ENCODE results near the gene CLMP. TPM values are rescaled to one million over a fixed set of nuclear protein-coding genes. Genes with fewer than 3 reads are reported as not detected.

The CLMP gene
- polyA plus RNA-seq, 2 of the 4 experiments (the other 2 are of a cell fraction), result 15.7 to 17.1 TPM

- peak overlapping the region; percentile 70 to 91; a peak in 4 of 6 replicates for H3K27ac ChIP-seq
- H3K4me1 ChIP-seq, result peaks cover 37% of the 10 kb centered on the region
- 83% methylated on average over 4 of the region's 4 CpGs for WGBS (ENCODE audit: missing lambda C conversion rate)
- TF ChIP-seq CBX2 (IDR thresholded peaks at IDR 0.05; ENCODE audit: borderline replicate concordance, low read depth) (no peak), TFCP2L1 (CRISPR knock-in tag; IDR thresholded peaks at IDR 0.05) (no peak), PBX3 (IDR thresholded peaks at IDR 0.05) (no peak), ZNF302 (CRISPR knock-in tag; IDR thresholded peaks at IDR 0.05) (no peak), CEBPB (IDR thresholded peaks at IDR 0.05) (no peak), JUN (IDR thresholded peaks at IDR 0.05) (no peak), RNF2 (IDR thresholded peaks at IDR 0.05; ENCODE audit: borderline replicate concordance, low read depth) (no peak), CHD4 (IDR thresholded peaks at IDR 0.05; ENCODE audit: borderline replicate concordance) (no peak), CTCF (IDR thresholded peaks at IDR 0.05) (no peak), ZC3H11A (IDR thresholded peaks at IDR 0.05) (no peak), BCL3 (IDR thresholded peaks at IDR 0.05) (no peak), HEYL (CRISPR knock-in tag; IDR thresholded peaks at IDR 0.05) (no peak), E2F6 (IDR thresholded peaks at IDR 0.05; ENCODE audit: borderline replicate concordance, low read depth) (no peak), RFX5 (IDR thresholded peaks at IDR 0.05) (no peak), HMGXB4 (CRISPR knock-in tag; IDR thresholded peaks at IDR 0.05; ENCODE audit: borderline replicate concordance) (no peak), TP53 (CRISPR knock-in tag; IDR thresholded peaks at IDR 0.05) (no peak), RAD21 (conservative IDR thresholded peaks at IDR 0.05 in 1 of 2, IDR thresholded peaks at IDR 0.05 in 1 of 2) (no peak), PHF8 (IDR thresholded peaks at IDR 0.05; ENCODE audit: borderline replicate concordance, low read depth) (no peak), HOXA7 (CRISPR knock-in tag; IDR thresholded peaks at IDR 0.05) (no peak), POLR2A (IDR thresholded peaks at IDR 0.05; ENCODE audit: low read length) (no peak)
- DNase-seq (ENCODE audit: low read depth in 1 of 2, low spot score in 1 of 2) (no peak), FAIRE-seq (no peak), ATAC-seq (no peak)
- H3K4me3 ChIP-seq, result no peak overlapping the region
- no peaks in the 10 kb centered on the region for H3K9me3 ChIP-seq
- ChIA-PET POLR2A (no interaction called here), CTCF (interaction anchor here (0.9 to 2.0 kb wide), 9 partner anchors 8 to 85 kb away, joined by 3 to 6 read pairs (median 4); no protein-coding TSS in a partner anchor)
- H3K4me2 ChIP-seq, result no peak overlapping the region; the same call in 2 of the 3 replicates
Observed at GRCh38 chr11:123173040-123173855, 21.8 kb downstream of the CLMP start.
